Measurements from ENCODE around the gene F11R. TPM values are rescaled to one million over a fixed set of nuclear protein-coding genes. Genes with fewer than 3 reads are reported as not detected.
"Not testable (repeated sequence)": the region's sequence is repeated elsewhere in the genome, so short reads cannot be mapped to it uniquely, and the experiment has no call there.

F11R gene
- total RNA-seq, 1 donor from 2014 or later: 133 TPM

DNA sequence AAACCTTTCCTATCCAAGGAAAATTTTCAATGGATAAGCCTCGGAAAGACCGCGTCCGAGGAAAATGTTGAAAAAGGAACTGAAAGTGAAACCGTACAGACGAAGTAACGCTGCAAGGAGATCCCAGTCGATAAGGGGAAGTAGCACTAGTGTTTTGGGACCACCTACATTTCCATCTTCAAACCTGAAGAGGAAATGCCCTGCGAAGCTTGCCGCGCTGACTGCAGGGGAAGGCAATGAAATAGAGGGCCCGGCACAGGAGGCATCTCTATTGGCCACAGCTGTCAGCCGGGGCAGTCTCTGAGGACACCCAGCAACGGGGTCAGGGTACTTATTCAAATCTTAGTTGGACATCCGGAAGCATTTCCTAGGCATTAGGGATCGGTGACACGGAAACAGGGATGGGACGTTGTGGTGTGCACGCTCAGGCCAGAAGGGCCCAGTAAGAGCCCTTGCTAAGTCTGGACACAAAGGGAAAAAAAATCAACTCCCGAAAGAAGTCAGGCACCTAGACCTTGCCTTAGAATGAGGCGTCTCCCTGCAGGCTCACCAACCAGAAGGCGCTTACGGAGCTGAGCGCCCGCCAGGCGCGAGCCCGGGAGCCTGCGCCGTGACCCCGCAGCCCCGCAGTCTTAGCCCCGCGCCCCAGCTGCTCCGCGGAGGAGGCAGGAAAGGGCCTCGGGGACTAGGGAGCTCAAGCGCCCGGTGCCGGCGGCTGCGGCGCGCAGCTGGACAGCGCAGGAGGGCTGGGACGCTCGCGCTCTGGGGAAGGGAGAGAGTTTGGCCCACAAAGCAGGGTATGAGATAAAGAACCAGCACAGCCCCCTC lies 24.2 kb upstream of the F11R start:
- DNase-seq (ENCODE audit: extremely low read depth, low read depth, low spot score): no peak

DNA sequence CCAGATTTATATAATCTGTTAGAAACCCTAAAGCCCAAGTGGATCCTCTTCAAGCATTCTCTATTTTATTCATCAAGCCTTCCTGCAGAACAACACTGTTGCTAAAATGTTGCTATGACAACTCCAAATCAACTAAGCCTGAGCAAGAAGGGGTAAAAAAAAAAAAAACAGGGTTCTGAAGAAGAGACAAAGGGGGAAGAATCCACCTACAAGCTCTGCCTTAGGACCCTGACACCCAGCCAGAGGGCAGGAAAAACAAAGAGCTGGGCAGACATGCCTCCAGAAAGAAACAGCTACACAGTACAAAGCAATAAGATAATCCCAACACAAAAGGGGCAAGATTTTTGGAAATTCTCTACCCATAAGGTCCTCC lies 23.6 kb upstream of the F11R start:
- no peak for DNase-seq (ENCODE audit: extremely low read depth, low read depth, low spot score)

DNA sequence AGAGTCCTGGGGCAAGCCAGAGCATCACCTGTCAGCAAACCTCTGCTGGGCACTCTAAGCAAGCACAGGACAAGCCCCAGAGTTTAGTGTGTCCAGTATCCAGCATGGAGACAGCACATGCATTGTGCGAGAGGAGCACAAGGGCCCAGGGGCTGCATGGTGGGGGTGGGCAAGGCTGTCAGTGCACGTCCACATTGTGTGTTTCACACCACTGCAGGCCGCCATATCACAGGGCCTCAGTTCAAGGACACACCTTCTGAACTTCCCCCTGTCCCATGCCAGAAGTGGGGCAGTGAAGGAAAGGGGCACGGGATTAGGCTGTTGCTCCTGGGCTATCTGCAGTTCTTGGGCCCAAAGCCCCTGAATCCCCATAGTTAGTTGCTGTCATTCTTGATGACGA lies 18.6 kb upstream of the F11R start:
- no peak for DNase-seq (ENCODE audit: extremely low read depth, low read depth, low spot score)

DNA sequence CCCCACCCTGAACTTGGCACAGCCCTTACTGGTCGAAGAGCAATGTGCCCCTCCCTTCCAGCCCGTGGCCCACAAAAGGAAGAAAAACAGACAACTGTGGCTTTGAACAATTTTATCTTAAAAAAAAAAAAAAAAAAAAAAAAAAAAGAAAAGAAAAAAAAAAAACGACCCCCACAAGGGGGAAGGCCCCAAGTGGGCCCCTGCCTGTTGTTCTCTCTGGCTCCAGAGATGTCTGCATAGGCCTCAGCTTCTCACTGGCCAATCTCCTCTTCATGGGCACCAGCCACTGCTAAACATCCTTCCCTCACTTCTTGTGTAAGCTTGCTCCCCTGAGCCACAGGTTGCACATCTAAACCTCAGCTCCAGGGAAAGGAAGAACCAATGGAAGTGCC lies 18.2 kb upstream of the F11R start:
- DNase-seq (ENCODE audit: extremely low read depth, low read depth, low spot score): no peak

DNA sequence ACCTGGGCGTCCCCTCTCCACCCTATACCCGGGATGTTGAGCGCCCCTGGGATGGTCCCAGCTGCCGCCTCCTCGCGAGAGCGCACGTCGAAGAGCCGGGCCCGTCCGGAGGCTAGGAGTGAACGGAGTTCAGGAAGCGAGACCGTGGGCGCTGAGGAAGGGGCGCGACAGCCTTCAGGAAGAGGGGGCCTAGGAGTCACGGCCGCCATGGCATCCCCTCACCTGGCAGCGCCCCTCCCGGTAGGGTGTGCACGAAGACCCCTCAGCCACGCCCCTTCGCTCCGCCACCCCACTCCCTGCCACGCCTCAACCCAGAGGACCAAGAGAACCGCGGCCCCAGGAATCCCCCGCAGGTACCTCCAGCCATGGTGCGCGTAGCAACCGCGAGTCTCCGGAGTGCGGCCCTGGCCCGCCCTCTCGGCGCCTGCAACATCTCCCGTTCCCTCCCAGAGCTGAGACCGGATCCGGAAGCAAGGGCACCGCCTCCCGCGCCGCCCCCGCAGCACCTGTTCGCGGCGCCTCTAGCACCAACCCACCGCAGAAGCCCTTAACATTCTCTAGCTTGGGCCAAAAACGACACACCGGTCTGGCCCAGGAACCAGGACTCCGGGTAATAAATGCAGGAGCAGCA lies 17.7 kb upstream of the F11R start, which contains the start of gene TSTD1:
Gene TSTD1, minus strand, starts transcription at position 442 of the 631 bp plus-strand sequence. Its CDS starts 75 bp downstream, at position 367.
- DNase-seq (ENCODE audit: extremely low read depth, low read depth, low spot score): no peak

DNA sequence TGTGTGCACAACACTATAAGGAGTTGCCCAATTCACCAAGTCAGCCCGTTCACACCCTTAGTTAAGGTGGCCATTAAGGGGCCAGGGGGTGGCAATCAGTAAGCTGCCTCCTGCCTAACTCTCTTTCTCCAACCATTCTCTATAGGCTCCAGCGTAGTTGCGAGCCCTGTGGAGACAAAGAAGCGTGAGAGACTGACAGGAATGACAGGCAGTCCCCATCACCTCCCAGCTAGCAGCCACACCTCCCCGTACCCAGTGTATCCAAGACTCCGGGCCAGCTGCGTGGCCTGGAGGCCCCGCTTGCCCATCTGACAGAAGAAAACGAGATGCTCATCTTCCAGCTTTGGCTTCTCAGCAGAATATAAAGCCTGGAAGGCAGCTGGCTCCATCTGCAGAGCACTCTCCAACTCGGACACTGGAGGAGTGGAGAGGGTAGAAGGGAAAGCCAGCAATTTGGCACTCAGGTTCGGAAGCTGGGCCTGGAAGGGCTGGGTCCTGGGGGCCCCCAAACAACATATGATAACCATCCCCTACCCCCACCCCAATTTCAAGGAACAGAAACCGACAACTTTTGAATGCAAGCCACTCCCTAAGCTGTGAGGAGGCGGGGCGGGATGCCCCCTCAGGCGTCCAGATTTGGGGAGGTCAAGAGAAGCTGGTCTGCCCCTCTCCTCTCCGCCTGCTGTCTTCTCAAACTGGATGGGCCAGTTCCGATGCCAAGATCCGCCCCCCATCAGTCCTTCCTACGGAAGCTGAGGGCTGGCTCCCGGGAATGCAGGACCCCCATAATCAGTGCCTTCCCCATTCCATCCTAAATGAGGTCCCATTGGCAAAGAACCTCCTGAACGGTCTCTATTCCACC lies 16.9 kb upstream of the F11R start:
- DNase-seq (ENCODE audit: extremely low read depth, low read depth, low spot score): no peak

DNA sequence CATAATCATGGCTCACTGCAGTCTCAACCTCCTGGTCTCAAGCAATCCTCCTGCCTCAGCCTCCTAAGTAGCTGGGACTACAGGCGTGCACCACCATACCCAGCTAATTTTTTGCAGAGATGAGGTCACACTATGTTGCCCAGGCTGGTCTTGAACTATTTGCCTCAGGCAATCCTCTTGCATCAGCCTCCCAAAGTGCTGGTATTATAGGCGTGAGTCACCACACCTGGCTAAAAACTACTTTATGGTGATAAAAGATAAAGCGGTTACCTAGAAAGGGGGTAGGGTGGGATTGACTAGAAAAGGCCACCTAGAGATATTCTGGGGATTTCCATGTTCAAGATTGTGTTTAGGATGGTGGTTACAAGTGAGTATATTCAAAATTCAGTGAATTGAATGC lies 12.8 kb upstream of the F11R start:
- no peak for DNase-seq (ENCODE audit: extremely low read depth, low read depth, low spot score)

DNA sequence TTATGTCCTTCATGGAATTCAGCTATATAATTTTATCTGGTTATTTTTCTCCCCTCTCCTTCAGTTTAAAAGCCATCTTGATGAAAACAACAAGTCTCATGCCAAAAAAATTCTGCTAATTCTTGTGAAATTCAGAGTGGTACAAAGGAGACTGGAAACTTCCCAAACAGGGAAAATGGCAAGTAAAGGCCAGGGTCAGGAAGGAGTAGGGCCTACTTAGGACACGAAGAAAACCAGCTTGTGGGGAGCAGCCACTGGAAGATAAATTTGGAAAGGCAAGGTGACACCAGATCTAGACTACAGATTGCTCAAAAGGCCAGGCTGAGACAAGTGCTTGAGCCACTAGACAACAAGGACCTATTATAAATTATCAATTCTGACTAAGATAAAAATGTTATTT lies 11.5 kb upstream of the F11R start:
- no peak for DNase-seq (ENCODE audit: extremely low read depth, low read depth, low spot score)

DNA sequence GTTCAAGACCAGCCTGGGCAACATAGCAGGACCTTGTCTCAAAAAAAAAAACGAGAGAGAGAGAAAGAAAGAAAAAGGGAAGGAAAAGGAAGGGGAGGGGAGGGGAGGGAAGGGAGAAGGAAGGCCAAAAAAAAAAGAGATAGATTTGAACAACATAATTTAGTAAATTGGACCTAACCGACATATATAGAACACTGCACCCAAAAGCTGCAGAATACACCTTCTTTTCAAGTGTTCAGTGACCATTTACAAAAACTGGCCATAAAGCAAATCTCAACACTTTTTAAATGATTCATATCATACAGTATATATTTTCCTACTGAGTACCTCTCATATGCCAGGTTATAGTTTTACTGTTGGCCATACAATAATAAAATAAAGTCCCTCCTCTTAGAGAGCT lies 10.9 kb upstream of the F11R start:
- no peak for DNase-seq (ENCODE audit: extremely low read depth, low read depth, low spot score)

DNA sequence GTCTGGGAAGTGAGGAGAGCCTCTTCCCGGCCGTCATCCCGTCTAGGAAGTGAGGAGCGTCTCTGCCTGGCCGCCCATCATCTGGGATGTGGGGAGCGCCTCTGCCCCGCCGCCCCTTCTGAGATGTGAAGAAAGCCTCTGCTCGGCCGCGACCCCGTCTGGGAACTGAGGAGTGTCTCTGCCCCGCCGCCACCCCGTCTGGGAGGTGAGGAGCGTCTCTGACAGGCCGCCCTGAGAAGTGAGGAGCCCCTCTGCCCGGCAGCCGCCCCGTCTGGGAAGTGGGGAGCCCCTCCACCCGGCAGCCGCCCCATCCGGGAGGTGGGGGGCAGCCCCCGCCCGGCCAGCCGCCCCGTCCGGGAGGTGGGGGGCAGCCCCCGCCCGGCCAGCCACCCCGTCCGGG lies 8.5 kb upstream of the F11R start:
- DNase-seq (ENCODE audit: extremely low read depth, low read depth, low spot score): not testable (repeated sequence)

DNA sequence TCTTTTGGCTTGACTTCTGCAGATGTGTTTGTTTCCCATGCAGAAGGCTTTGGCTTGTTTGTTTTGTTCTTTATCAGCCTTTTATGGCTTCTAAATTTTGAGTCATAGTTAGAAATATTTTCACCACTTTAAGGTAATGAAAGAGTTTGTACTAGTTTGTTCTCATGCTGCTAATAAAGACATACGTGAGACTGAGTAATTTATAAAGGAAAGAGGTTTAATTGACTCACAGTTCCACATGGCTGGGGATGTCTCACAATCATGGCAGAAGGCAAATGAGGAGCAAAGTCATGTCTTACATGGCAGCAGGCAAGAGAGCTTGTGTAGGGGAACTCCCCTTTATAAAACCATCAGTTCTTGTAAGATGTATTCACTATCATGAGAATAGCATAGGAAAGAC lies 6.0 kb upstream of the F11R start:
- not testable (repeated sequence) for DNase-seq (ENCODE audit: extremely low read depth, low read depth, low spot score)

DNA sequence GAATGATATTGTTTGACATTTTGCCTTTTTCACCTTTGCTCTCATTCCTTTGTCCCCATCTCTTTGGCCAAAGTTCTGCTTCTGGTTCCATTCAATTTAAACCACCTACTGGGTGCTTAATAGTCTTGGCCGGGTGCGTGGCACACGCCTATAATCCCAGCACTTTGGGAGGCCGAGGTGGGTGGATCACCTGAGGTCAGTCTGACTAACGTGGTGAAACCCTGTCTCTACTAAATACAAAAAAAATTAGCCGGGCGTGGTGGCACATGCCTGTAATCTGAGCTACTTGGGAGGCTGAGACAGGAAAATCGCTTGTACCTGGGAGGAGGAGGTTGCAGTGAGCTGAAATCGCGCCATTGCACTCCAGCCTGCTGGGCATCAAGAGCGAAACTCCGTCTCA lies 1.5 kb upstream of the F11R start:
- not testable (repeated sequence) for DNase-seq (ENCODE audit: extremely low read depth, low read depth, low spot score)

DNA sequence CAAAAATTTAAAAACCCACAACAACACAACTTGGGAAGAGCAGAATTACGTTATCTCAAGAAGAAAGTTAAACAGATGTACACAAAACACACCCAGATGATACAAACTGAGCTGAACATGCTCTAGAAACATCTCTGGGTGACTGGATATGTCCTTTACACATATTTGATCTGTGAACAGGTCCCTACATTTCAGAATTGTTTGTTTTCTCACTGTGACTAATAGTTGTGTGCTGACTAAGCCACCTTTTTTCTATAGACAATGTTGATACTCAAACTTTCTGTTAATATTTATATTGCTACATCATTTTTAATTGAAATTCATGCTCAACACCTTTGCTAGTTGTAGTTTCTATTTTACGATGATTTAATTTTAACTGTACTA lies 1.0 kb upstream of the F11R start:
- no peak for DNase-seq (ENCODE audit: extremely low read depth, low read depth, low spot score)

DNA sequence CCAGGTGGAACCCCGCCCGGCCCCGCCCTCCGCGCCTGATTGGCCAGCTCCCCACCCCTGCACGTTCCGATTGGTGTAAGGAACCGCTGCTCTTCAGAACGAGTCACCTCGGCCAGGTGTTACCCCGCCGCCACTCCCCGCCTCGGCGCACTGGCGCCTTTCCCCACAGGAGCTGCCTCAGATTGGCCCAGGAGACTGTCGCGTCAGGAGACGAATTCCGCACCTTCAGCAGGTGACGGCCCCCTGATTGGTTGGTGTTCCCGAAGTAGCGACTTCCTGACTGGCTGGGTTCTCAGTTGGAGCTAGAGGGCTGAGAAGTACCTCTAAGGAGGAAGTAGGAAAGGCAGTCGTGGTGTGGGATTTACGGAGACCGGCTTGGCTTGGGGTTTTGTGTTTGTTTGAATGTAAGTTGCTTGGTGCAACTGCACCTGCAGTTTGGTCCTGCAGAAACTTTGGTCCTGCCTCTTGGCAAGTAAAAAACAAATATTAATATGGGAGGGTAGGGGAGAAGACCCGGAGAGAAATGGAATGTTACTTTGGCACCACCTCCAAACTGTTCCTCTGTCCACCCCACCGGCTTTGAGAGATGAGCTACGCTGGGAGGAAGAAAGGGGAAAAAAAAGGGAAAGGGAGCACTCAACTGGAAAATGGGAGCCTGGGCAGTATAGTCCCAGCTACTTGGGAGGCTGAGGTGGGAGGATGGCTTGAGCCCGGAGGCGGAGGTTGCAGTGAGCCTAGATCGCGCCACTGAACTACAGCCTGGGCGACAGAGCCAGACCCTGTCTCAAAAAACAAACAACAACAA lies 415 bp upstream of the F11R start:
- DNase-seq (ENCODE audit: extremely low read depth, low read depth, low spot score): no peak

DNA sequence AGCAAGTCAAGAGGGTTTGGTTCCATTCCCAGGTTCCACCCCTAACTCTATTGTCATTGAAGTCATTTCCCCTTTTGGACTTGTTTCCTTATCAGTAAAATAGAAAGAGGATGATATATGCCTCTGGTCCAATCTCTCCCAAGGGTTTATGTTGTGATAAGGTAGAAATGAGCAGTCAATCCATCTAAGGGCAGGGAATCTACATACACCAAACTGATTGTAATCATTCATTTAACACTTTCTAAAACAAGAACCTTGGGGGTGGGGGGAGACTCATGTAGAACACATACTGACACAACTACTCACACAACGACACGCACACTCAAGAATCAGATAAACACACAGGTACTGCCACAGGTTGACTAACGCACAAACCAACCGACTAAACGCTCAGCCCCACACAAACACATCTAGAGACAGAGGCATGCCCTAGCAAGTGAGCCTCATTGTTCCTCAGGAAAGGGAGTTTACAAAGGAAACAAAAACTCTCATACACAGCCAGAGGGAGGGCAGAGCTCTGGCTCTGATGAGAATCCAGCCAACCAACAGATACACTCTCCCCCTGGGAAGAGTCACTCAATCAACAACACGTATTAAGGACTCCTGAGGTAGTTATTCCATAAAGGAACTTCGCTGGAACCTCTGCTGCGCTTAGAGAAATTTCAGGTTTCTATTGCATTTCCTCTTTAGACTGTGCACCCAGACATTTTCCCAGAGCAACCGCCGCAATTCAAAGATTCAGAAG lies 1.0 kb downstream of the F11R start:
- no peak for DNase-seq (ENCODE audit: extremely low read depth, low read depth, low spot score)

DNA sequence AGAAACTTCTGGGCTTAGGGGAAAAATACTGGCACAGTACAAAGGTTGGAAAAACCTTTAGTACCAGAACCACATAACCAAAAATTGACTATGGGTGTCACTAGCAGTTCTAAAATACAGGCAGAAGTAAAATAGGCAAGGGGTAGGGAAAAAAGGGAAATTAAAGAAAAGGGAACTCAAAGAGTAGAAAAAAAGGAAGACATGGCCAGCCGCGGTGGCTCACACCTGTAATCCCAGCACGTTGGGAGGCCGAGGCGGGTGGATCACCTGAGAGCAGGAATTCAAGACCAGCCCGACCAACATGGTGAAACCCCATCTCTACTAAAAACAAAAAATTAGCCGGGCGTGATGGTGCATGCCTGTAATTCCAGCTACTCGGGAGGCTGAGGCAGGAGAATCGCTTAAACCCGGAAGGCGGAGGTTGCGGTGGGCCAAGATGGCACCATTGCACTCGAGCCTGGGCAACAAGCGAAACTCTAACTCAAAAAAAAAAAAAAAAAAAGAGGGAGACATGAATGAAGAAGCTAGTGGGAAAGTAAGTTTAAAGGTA lies 1.8 kb downstream of the F11R start:
- not testable (repeated sequence) for DNase-seq (ENCODE audit: extremely low read depth, low read depth, low spot score)

DNA sequence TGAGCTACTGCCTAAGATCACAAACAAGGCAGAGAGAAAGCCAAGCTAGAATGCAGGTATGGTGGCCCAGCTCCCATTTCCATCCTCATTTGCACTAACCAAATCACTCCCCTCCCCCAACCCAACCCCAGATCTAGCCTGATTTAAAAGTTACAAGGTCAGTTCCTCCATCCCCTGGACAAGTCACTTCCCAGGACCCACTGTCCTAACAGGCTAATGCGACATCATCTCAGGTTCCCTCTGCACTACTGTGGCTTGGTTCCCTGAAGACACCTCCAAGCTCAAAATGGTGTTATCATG lies 2.4 kb downstream of the F11R start:
- DNase-seq (ENCODE audit: extremely low read depth, low read depth, low spot score): no peak

DNA sequence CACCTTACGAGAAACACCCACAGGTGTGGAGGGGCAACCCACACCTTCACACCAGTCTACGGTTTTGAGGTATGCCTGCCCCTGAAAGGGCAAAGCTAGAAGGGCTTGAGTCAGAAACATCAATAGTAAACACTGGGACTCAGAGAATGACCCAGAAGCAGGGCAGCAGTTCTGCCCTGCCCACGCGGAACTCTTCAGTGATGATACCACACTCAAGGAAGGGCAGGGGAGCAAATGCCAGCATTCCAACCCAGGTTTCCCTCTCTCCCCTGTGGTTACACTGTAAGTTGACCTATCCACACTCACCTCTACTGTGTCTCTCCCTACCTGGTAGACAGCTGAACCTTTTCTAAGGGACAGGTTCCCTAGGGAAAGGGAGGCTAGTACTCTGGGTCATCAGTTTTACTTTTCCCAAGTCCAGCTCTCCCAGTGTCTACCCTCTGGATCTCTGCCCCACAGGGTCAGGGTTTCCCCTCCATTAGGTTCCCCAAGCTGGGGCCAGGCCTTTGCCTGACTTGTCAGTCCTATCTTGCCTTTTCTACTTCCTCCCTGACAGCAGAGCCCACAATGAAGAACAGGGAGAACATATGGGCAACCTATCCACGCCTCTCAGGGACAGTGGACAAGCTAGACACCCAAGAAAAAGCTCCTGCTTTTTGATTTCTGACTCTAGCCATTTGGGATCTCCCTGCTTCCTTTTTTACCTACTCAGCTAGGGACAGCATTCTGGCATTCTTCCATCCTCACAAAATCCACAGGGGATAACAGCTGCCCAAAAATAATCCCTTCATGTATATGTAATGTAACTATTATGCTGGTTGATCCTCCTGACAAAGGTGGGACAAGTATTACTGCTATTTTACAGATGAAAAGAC lies 3.0 kb downstream of the F11R start:
- no peak for DNase-seq (ENCODE audit: extremely low read depth, low read depth, low spot score)

DNA sequence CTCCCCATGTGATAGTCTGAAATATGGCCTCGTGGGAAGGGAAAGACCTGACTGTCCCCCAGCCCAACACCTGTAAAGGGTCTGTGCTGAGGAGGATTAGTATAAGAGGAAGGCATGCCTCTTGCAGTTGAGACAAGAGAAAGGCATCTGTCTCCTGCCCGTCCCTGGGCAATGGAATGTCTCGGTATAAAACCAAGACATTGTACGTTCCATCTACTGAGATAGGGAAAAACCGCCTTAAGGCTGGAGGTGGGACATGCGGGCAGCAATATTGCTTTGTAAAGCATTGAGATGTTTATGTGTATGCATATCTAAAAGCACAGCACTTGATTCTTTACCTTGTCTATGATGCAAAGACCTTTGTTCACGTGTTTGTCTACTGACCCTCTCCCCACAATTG lies 3.8 kb downstream of the F11R start:
- not testable (repeated sequence) for DNase-seq (ENCODE audit: extremely low read depth, low read depth, low spot score)
